ENCODE results near the gene GRM7.

DNA sequence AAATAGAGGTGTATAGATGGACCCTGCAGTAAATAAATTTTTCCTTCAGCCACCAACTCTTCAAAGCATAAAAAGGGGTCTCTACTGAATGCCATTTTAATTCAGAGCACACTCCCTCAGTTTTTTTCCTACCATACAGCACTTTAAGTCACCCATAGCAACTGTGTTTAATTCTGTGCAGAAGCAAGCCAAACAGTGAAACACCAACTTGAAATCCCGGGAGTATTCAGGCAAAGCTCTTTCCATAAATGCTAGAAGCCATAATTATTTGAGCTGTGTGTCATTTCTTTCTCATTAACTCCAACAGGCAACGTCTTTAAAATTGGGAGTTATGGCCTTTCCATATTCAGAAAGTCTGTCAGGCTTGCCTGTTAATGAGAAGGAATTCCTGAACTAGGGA, 562.1 kb downstream of the GRM7 start:
- TF ChIP-seq EZH2phosphoT487 (IDR thresholded peaks at IDR 0.05; ENCODE audit: borderline replicate concordance, low read length), result no peak
- TF ChIP-seq, protein P1, sequence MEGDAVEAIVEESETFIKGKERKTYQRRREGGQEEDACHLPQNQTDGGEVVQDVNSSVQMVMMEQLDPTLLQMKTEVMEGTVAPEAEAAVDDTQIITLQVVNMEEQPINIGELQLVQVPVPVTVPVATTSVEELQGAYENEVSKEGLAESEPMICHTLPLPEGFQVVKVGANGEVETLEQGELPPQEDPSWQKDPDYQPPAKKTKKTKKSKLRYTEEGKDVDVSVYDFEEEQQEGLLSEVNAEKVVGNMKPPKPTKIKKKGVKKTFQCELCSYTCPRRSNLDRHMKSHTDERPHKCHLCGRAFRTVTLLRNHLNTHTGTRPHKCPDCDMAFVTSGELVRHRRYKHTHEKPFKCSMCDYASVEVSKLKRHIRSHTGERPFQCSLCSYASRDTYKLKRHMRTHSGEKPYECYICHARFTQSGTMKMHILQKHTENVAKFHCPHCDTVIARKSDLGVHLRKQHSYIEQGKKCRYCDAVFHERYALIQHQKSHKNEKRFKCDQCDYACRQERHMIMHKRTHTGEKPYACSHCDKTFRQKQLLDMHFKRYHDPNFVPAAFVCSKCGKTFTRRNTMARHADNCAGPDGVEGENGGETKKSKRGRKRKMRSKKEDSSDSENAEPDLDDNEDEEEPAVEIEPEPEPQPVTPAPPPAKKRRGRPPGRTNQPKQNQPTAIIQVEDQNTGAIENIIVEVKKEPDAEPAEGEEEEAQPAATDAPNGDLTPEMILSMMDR (IDR thresholded peaks at IDR 0.05; ENCODE audit: low read depth, low read length, poor library complexity, severe bottlenecking), result no peak

Data from DOHH2 (cell line).